ENCODE results near the gene SULT2A1. TPM values are rescaled to one million over a fixed set of nuclear protein-coding genes. Genes with fewer than 3 reads are reported as not detected.

Gene SULT2A1
- total and polyA plus RNA-seq, 2 of the 4 experiments (the other 2 are of a cell fraction) = not detected

DNA sequence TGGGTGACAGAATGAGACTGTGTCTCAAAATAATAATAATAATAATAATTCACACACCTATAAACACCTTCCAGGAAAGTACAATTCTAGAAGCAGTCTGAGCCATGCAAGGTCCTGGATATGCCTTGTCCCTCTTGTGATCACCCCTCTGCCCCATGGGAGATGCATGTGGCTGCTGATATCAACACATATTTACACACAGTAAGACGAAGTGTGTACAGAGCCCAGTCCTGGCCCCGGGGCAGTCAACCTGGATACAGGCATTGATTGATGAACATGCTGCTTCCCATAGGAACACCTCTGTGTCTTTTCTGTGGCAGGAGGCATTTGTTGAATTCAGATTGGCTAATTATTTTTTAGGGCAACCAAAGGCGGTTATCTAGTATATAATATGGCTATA is 3.2 kb downstream of the SULT2A1 start:
- TF ChIP-seq CEBPB (IDR thresholded peaks at IDR 0.05; ENCODE audit: low read depth, low read length) = no peak
- no peak for TF ChIP-seq SMC3 (IDR thresholded peaks at IDR 0.05; ENCODE audit: low read depth, low read length)
- no peak for TF ChIP-seq MAFK (IDR thresholded peaks at IDR 0.05; ENCODE audit: low read depth, low read length)
- TF ChIP-seq, protein P1, sequence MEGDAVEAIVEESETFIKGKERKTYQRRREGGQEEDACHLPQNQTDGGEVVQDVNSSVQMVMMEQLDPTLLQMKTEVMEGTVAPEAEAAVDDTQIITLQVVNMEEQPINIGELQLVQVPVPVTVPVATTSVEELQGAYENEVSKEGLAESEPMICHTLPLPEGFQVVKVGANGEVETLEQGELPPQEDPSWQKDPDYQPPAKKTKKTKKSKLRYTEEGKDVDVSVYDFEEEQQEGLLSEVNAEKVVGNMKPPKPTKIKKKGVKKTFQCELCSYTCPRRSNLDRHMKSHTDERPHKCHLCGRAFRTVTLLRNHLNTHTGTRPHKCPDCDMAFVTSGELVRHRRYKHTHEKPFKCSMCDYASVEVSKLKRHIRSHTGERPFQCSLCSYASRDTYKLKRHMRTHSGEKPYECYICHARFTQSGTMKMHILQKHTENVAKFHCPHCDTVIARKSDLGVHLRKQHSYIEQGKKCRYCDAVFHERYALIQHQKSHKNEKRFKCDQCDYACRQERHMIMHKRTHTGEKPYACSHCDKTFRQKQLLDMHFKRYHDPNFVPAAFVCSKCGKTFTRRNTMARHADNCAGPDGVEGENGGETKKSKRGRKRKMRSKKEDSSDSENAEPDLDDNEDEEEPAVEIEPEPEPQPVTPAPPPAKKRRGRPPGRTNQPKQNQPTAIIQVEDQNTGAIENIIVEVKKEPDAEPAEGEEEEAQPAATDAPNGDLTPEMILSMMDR (conservative IDR thresholded peaks at IDR 0.05; ENCODE audit: low read depth, low read length) = no peak
- TF ChIP-seq BHLHE40 (IDR thresholded peaks at IDR 0.05; ENCODE audit: low read depth, low read length) = no peak
- TF ChIP-seq NFE2L2 (IDR thresholded peaks at IDR 0.05; ENCODE audit: low read depth, low read length) = no peak
- no peak for TF ChIP-seq POLR2A (IDR thresholded peaks at IDR 0.05; ENCODE audit: low read depth, low read length)
- no peak for TF ChIP-seq RAD21 (IDR thresholded peaks at IDR 0.05; ENCODE audit: low read length)
- TF ChIP-seq RFX5 (IDR thresholded peaks at IDR 0.05; ENCODE audit: low read depth, low read length) = no peak
- TF ChIP-seq, protein P2, sequence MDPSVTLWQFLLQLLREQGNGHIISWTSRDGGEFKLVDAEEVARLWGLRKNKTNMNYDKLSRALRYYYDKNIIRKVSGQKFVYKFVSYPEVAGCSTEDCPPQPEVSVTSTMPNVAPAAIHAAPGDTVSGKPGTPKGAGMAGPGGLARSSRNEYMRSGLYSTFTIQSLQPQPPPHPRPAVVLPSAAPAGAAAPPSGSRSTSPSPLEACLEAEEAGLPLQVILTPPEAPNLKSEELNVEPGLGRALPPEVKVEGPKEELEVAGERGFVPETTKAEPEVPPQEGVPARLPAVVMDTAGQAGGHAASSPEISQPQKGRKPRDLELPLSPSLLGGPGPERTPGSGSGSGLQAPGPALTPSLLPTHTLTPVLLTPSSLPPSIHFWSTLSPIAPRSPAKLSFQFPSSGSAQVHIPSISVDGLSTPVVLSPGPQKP (IDR thresholded peaks at IDR 0.05; ENCODE audit: borderline replicate concordance, low read depth, low read length) = no peak
- TF ChIP-seq FOS (IDR thresholded peaks at IDR 0.05; ENCODE audit: low read depth, low read length) = no peak
- no peak overlapping the region for H2AFZ ChIP-seq (replicated peaks; ENCODE audit: low read length, poor library complexity)
- H2AK5ac ChIP-seq (ENCODE audit: low read depth, low read length) = no peak overlapping the region
- H3K18ac ChIP-seq (ENCODE audit: low read depth, low read length) = no peak overlapping the region
- intact Hi-C loops (cut with micrococcal nuclease) (no loop called here), in situ Hi-C loops (cut with MboI; ENCODE audit: low sequenced_read_pairs) (no loop called here), dilution Hi-C loops (cut with HindIII; ENCODE audit: low sequenced_read_pairs, unreplicated experiment) (no loop called here)
- H3K9me1 ChIP-seq (ENCODE audit: insufficient read depth, low read length) = no peaks in the 10 kb centered on the region
- POLR2A ChIA-PET (ENCODE audit: unreplicated experiment) = no interaction called here
- H2BK15ac ChIP-seq (ENCODE audit: low read depth, low read length) = no peak overlapping the region
- no TSS peak for BruUV-seq (replicated peaks)
- no peak overlapping the region for H2AK9ac ChIP-seq (replicated peaks; ENCODE audit: low read depth, low read length, poor library complexity)
- H3K79me1 ChIP-seq (ENCODE audit: low read depth in 1 of 2, low read length in 2 of 2) = no peaks in the 10 kb centered on the region
- no peak overlapping the region for H3K56ac ChIP-seq (ENCODE audit: extremely low read depth, insufficient read depth, low read length)
- ATAC-seq (ENCODE audit: low read depth) (no peak), DNase-seq (no peak)
- H3K36me3 ChIP-seq (ENCODE audit: control insufficient read depth, insufficient read depth, low read length) = no peaks in the 10 kb centered on the region
- WGBS, 2 experiments (ENCODE audit: extremely low coverage in 2 of 2, insufficient read length in 1 of 2) = no CpG with 5 or more reads among the region's 3 CpGs
- no peak overlapping the region for H2BK120ac ChIP-seq (ENCODE audit: low read depth, low read length)
- no peak overlapping the region for H4K8ac ChIP-seq (ENCODE audit: low read depth in 2 of 2, low read length in 2 of 2)
- no peak overlapping the region for H3K4ac ChIP-seq (ENCODE audit: low read depth, low read length)
- no peaks in the 10 kb centered on the region for H3K4me1 ChIP-seq (ENCODE audit: control insufficient read depth, insufficient read depth, low read length)
- H3K27ac ChIP-seq (ENCODE audit: insufficient read depth, low read length) = no peak overlapping the region
- H3K23ac ChIP-seq (ENCODE audit: low read depth, low read length) = no peak overlapping the region
- no peak overlapping the region for H4K5ac ChIP-seq (ENCODE audit: low read depth, low read length)
- H3K4me2 ChIP-seq (ENCODE audit: low read depth, low read length) = no peak overlapping the region
- CTCF ChIA-PET = no interaction called here
- no peak overlapping the region for H3K9ac ChIP-seq (ENCODE audit: low read depth, low read length)
- no peak overlapping the region for H3K14ac ChIP-seq (replicated peaks; ENCODE audit: low read depth, low read length)
- no peaks in the 10 kb centered on the region for H4K20me1 ChIP-seq (ENCODE audit: insufficient read depth, low read length)
- 0 out of 2 replicates have a peak, but pooled peaks cover 3% of the 10 kb centered on the region for H3K27me3 ChIP-seq (ENCODE audit: control insufficient read depth, insufficient read depth, low read length)
- H2BK5ac ChIP-seq (ENCODE audit: low read depth, low read length, poor library complexity, severe bottlenecking) = no peak overlapping the region
- H3K4me3 ChIP-seq (ENCODE audit: insufficient read depth, low read depth, low read length) = no peak overlapping the region
- H2BK20ac ChIP-seq (ENCODE audit: low read depth, low read length) = no peak overlapping the region
- no peak overlapping the region for H4K91ac ChIP-seq (ENCODE audit: insufficient read depth, low read depth, low read length)
- H3K9me3 ChIP-seq (ENCODE audit: control insufficient read depth, insufficient read depth, low read length) = no peaks in the 10 kb centered on the region; the same call in 1 of the 2 replicates

Data from IMR-90 (cell line).